ENCODE measurements around the gene VPS37B.

DNA sequence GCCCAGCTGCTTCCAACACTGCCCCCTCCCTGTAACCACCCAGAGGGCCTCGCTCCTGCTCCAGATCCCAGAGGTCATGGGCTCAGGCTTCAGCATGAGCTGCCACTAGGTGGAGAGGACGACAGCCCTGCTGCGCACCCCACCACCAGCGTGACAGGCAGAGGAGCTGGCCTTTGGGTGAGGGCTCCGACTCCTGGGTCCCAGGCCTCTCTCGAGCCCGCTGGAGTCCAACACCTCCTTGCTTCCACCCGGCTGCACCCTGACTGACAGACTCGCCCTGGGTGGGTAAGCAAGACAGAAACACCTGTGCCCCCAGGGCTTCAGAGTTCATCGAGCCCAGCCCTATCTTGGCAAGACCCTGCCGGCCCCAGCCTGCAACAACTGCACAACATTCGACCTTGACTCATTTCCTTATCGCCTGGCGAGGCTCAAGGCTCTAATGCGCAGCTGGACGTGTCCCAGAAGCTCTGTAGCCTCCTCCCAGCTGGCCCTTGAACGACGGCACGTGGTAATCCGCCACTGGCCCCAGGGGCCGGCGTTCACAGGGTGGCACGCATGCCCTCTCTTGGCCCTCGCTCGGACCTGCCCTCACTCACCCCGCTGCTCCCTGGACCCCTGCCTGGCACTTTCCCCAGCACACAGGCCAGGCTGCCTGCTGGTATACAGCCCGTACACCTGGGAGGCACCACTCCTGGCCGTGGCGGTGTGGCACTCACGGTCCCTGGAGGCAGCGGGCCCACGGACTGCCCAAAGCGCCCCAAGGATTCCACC is 28.0 kb downstream of the VPS37B start:
- TF ChIP-seq, protein P1, sequence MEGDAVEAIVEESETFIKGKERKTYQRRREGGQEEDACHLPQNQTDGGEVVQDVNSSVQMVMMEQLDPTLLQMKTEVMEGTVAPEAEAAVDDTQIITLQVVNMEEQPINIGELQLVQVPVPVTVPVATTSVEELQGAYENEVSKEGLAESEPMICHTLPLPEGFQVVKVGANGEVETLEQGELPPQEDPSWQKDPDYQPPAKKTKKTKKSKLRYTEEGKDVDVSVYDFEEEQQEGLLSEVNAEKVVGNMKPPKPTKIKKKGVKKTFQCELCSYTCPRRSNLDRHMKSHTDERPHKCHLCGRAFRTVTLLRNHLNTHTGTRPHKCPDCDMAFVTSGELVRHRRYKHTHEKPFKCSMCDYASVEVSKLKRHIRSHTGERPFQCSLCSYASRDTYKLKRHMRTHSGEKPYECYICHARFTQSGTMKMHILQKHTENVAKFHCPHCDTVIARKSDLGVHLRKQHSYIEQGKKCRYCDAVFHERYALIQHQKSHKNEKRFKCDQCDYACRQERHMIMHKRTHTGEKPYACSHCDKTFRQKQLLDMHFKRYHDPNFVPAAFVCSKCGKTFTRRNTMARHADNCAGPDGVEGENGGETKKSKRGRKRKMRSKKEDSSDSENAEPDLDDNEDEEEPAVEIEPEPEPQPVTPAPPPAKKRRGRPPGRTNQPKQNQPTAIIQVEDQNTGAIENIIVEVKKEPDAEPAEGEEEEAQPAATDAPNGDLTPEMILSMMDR (IDR thresholded peaks at IDR 0.05; ENCODE audit: extremely low read depth in 1 of 2, insufficient read depth in 1 of 2, low read depth in 1 of 2, low read length in 2 of 2), result peak in 1 of 2 donors; percentile 35
- TF ChIP-seq POLR2A (IDR thresholded peaks at IDR 0.05; ENCODE audit: low read depth, low read length) (no peak), JUN (IDR thresholded peaks at IDR 0.05; ENCODE audit: borderline replicate concordance, insufficient read depth, insufficient read length, low read depth) (no peak), MYC (IDR thresholded peaks at IDR 0.05; ENCODE audit: low read depth, low read length) (no peak), POLR2AphosphoS5 (IDR thresholded peaks at IDR 0.05; ENCODE audit: insufficient read depth, low read depth, low read length) (peak; percentile 42), EZH2 (IDR thresholded peaks at IDR 0.05; ENCODE audit: borderline replicate concordance, low read depth, low read length, severe bottlenecking) (no peak)
